GM19328 (cell line): Measurements from ENCODE around the gene CIB4.

Source experiments
- ATAC-seq: cut with Tn5 transposase; IDR thresholded peaks from one replicate; pipeline ENCODE4 v1.9.1; 2021; ENCODE audit warnings: mild to moderate bottlenecking, moderate library complexity; ENCODE audit not compliant: unreplicated experiment

CIB4 gene

GRCh38 chr2:26640781-26641564 lies at the start of gene CIB4:
TSS of gene CIB4 (minus strand) at chr2:26641366. CDS start at chr2:26641314, 52 bp downstream.
- ATAC-seq, result no peak

GRCh38 chr2:26687801-26688200 lies 46.6 kb upstream of the CIB4 start:
- ATAC-seq, result no peak

- no peak for ATAC-seq
These were observed 46.2 kb upstream of the CIB4 start for GRCh38 chr2:26687328-26687727.

- no peak for ATAC-seq
These were observed 45.0 kb upstream of the CIB4 start for GRCh38 chr2:26685989-26686839.

GRCh38 chr2:26685341-26685740 lies 44.2 kb upstream of the CIB4 start:
- no peak for ATAC-seq

GRCh38 chr2:26683583-26683982 lies 42.4 kb upstream of the CIB4 start:
- ATAC-seq, result no peak

- no peak for ATAC-seq
These were observed 41.0 kb upstream of the CIB4 start for GRCh38 chr2:26682155-26682554.

- no peak for ATAC-seq
These were observed 40.5 kb upstream of the CIB4 start for GRCh38 chr2:26681656-26682055.

- ATAC-seq, result no peak
These were observed 38.7 kb upstream of the CIB4 start for GRCh38 chr2:26679867-26680266.

- ATAC-seq, result no peak
These were observed 36.9 kb upstream of the CIB4 start for GRCh38 chr2:26678035-26678434.

GRCh38 chr2:26675651-26676255 lies 34.6 kb upstream of the CIB4 start:
- ATAC-seq, result no peak

- no peak for ATAC-seq
These were observed 33.6 kb upstream of the CIB4 start for GRCh38 chr2:26674771-26675170.

GRCh38 chr2:26674002-26674751 lies 33.0 kb upstream of the CIB4 start:
- ATAC-seq, result no peak

GRCh38 chr2:26672818-26673393 lies 31.7 kb upstream of the CIB4 start:
- no peak for ATAC-seq

GRCh38 chr2:26672112-26672817 lies 31.1 kb upstream of the CIB4 start:
- ATAC-seq, result no peak

GRCh38 chr2:26671691-26672090 lies 30.5 kb upstream of the CIB4 start:
- ATAC-seq, result no peak

GRCh38 chr2:26670931-26671460 lies 29.8 kb upstream of the CIB4 start:
- ATAC-seq, result no peak

- no peak for ATAC-seq
These were observed 29.0 kb upstream of the CIB4 start for GRCh38 chr2:26670171-26670570.

GRCh38 chr2:26668856-26669750 lies 27.9 kb upstream of the CIB4 start:
- no peak for ATAC-seq
